ENCODE results near the gene TMCC2.

DNA sequence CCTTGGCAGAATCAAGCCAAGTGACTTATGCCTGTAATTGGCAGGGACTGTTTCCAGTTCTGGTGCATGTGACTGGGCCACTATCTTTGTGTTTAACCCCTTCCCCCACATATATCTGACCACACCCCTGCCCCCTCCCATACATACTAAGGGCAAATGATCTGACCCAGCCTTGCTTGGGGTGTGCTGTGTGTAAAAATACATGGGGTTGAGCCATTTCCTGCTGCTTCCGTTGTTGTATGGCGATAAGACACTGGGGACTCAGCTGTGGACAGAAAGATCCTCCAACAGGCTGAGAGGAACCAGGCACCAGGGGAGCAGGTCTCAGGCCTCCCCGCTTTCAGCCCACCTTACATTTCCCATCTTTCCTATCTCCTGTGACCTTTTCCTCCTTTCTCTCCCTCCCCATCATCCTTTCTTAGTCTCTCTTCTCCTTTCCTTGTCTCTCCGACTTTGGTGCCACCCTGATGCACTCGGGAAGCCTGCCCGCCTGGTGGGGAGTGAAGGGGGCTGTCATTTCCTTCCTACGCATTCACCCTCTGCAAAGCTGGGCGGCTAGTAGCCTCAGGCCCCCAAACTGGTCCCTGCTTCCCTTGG is 39.7 kb downstream of the TMCC2 start:
- TF ChIP-seq, protein P1, sequence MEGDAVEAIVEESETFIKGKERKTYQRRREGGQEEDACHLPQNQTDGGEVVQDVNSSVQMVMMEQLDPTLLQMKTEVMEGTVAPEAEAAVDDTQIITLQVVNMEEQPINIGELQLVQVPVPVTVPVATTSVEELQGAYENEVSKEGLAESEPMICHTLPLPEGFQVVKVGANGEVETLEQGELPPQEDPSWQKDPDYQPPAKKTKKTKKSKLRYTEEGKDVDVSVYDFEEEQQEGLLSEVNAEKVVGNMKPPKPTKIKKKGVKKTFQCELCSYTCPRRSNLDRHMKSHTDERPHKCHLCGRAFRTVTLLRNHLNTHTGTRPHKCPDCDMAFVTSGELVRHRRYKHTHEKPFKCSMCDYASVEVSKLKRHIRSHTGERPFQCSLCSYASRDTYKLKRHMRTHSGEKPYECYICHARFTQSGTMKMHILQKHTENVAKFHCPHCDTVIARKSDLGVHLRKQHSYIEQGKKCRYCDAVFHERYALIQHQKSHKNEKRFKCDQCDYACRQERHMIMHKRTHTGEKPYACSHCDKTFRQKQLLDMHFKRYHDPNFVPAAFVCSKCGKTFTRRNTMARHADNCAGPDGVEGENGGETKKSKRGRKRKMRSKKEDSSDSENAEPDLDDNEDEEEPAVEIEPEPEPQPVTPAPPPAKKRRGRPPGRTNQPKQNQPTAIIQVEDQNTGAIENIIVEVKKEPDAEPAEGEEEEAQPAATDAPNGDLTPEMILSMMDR (IDR thresholded peaks at IDR 0.05): no peak
- TF ChIP-seq, protein P2, sequence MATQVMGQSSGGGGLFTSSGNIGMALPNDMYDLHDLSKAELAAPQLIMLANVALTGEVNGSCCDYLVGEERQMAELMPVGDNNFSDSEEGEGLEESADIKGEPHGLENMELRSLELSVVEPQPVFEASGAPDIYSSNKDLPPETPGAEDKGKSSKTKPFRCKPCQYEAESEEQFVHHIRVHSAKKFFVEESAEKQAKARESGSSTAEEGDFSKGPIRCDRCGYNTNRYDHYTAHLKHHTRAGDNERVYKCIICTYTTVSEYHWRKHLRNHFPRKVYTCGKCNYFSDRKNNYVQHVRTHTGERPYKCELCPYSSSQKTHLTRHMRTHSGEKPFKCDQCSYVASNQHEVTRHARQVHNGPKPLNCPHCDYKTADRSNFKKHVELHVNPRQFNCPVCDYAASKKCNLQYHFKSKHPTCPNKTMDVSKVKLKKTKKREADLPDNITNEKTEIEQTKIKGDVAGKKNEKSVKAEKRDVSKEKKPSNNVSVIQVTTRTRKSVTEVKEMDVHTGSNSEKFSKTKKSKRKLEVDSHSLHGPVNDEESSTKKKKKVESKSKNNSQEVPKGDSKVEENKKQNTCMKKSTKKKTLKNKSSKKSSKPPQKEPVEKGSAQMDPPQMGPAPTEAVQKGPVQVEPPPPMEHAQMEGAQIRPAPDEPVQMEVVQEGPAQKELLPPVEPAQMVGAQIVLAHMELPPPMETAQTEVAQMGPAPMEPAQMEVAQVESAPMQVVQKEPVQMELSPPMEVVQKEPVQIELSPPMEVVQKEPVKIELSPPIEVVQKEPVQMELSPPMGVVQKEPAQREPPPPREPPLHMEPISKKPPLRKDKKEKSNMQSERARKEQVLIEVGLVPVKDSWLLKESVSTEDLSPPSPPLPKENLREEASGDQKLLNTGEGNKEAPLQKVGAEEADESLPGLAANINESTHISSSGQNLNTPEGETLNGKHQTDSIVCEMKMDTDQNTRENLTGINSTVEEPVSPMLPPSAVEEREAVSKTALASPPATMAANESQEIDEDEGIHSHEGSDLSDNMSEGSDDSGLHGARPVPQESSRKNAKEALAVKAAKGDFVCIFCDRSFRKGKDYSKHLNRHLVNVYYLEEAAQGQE (IDR thresholded peaks at IDR 0.05; ENCODE audit: insufficient read depth in 1 of 2, low read depth in 2 of 2, low read length in 1 of 2): no peak
- TF ChIP-seq TCF7L2 (IDR thresholded peaks at IDR 0.05; ENCODE audit: low read depth, low read length) (no peak), POLR2AphosphoS5 (IDR thresholded peaks at IDR 0.05; ENCODE audit: low read depth, low read length) (no peak), SIN3A (IDR thresholded peaks at IDR 0.05; ENCODE audit: borderline replicate concordance, insufficient read depth, low read depth, low read length) (no peak)
